ENCODE measurements around the gene MESP1.

MESP1 gene

DNA sequence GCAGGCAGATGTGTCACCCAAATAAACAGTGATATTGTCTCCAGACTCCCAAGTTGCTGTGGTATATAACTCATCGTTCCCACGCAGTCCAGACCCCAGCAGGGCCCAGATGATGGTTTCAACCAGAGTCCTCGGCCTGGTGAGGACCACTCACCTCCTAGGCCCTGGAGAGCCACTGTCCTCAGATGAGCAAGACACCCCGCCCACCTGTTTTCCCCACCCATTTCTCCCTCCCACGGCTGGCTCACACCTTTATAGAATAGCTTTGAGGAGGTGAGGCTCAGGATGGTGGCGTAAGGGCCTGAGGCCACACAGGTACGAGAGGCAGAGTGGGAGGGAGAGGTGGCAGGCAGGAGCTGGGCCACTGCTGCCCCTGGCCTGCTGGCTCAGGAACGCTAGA is 7.5 kb downstream of the MESP1 start:
- no peak for DNase-seq
- intact Hi-C loops (cut with DNase I): no loop called here

DNA sequence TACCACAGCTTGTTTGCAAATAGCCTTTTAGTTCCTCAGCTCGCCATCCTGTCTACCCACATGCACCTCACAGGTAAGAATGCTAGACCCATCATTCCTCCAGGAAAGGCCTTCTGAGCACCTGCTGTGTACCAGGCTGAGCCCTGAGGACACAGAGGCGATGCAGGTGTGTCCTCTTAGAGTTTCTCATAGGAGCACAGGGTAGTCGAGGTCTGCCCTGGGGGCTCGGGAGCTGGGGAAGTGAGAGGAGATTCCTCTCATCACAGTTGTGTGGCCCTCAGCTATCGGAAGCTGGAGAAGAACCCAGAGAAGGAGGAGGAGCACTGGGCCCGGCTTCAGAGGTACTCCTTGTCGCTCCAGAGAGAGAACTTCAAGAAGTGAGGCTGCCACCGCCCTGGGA is 8.0 kb downstream of the MESP1 start:
- intact Hi-C loops (cut with DNase I): no loop called here
- no peak for DNase-seq

DNA sequence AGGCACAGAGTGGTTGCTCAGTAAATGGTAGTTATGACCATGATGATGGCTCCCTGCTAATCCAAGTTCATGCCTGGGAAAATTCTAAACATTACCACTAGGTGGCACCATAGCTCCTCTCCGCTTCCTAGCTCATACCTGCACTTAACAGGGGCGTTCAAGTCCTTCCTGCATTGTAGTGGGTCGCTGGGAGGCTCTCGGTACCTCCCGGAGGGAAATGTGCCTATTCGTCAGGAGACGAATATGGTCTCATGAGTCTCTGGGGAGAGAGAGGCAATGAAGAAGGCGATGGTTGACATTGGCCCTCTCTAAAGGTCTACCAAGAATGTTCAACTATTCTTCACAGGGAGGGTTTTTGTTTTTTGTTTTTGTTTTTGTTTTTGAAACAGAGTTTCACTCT is 10.9 kb downstream of the MESP1 start:
- DNase-seq: peak in 28 of 42 donors; percentile 27 to 84 (median 62)
- intact Hi-C loops (cut with DNase I): no loop called here

DNA sequence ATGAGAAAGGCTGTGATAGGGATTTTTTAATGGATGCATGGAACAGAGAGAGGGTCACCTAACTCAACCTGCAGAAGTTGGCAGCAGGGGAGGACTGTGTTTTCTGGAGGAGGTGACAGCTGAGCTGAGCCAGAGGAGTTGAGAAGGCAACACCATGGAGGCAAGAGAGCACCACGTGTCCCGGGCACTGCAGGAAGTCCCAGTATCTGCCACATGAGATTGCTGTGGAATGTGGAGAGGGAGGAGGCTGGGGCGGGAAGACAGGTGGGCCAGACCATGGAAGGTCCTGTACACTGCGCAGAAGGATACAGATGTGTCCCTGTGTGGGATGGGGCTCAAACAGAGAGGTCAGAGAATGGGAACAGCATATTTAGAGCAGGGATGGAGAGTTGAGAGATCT is 15.3 kb downstream of the MESP1 start:
- intact Hi-C loops (cut with DNase I): no loop called here
- no peak for DNase-seq

DNA sequence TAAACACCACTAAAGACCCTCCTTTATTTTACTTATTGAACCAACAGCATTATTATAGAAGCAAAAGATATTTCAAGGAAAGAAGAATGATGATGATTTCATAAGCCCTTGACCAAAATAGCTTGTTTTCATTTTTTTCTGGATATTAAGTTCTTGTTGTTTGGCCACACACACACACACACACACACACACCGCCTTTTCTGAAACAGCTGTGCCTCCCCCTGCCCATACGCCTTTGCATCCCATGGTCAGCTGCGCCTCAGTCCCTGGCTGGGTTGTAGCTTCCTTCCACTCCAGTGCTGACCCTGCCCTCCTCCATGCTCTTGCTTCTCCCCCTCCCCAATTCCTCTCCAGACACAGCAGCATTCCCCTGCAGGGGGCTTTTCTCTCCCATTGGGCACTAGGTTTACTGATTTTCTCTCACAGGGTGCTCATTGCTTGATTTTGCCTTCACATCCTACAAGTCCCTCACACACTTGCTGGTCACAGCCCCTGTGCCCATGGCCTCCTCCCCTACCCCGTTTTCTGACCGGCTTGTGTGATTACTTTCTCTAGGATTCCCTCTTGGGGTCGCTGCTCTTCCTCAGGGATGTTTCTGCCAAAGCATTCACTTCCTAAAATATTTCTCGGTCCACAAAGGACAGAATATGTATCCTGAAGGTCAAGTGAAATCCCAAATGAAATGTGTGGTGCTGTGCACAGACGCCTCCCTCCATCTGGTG is 18.4 kb downstream of the MESP1 start:
- DNase-seq: peak in 1 of 42 donors; percentile 14
- intact Hi-C loops (cut with DNase I): no loop called here

DNA sequence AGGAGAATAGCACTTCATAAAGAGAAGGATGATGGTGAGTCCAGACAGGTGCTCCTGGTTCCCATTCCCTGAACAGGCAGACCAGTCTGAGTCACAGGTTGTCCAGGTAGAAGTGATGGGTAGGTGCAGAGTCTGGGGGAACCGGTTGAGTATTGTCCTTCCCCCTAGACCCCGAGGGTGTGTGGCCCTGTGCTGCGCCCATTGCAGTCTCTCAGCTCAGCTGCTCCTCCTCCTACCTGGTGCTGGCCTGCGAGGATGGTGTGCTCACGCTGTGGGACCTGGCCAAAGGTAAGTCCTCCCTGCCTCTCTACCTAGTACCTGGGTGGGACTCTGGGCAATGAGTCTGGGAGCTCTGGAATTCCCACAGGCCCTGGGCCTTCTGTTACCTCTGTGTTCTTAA is 19.8 kb downstream of the MESP1 start:
- intact Hi-C loops (cut with DNase I): no loop called here
- DNase-seq: peak in 1 of 42 donors; percentile 15

DNA sequence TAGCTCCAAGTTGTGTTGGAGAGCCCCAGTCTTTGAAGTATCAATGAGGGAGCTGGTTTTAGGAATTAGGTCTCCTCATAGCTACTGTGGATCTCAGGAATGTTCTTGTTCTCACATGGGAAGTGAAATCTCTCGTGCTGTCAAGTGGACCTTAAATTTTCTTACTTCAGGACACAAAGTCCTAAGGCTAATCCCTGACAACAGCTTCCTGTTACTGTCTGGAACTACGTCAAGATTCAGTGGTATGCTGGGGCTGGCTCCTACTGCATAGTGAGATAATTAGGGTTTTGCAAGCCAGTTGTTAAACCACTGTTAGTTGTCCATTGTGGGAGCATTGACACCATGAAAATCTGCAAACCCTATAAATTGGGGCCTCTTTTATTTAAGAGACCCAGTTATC is 22.8 kb downstream of the MESP1 start:
- intact Hi-C loops (cut with DNase I): no loop called here
- peak in 1 of 42 donors; percentile 1 for DNase-seq

DNA sequence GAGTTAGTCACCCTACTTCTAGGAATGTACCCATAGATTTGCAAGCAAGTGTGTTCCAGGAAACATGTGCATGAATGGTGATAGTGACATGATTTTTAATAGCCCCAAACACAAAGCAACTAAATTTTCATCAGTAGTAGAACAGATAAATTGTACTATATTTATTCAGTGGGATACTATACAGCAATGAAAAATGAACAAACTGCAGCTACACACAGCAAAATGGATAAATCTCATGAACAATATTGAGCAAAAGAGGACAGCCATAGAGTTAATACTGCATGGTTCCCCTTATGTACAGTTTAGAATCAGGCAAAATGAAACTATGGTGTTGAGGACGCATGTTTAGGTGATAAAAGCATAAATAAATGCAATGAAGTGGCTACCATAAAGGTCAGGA is 26.0 kb downstream of the MESP1 start:
- DNase-seq: no peak
- intact Hi-C loops (cut with DNase I): no loop called here

DNA sequence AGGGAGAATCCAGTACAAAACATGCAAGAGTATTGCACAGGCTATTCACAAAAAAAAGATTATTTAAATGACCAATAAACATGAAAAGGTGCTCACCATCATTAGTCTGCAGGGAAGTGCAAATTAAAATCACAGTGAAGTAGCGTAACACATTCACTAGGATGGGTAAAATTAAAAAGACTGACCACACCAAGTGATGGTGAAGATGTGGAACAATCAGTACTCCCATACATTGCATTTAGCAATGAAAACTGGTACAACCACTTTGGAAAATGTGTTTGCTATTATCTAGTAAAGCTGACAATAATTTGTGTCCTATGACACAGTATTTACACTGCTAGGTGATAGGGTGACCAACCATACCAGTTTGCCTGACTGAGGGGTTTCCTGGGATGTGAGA is 26.4 kb downstream of the MESP1 start:
- intact Hi-C loops (cut with DNase I): no loop called here
- no peak for DNase-seq

DNA sequence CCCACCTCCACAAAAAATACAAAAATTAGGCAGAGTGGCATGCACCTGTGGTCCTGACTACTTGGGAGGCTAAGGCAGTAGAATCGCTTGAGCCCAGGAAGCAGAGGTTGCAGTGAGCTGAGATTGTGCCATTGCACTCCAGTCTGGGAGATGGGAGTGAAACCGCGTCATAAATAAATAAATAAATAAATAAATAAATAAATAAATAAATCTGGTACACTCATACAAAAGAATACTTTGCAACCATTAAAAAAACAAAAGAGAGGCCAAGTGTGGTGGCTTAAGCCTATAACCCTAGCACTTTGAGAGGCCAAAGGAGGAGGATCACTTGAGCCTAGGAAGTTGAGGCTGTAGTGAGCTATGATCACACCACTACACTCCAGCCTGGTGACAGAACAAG is 28.0 kb downstream of the MESP1 start:
- DNase-seq: no peak
- intact Hi-C loops (cut with DNase I): no loop called here

DNA sequence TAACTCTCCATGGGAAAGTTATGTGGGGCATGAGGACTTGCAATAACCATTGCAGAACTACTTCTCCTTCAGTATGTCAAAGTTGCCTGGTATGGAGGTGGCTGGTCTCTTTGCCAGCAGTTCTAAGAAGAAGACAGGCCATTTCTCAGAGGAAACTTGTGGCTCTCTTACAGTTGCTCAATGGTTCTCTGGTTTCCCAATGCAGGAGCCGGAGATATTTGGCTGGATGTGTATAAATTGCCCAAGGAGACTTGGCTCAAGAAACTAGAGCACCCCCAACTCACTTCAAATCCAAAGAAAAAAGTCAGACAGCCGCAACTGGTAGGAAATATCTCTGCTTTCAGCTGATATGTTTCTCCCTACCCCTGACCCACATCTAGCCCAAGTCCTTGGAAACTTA is 36.3 kb downstream of the MESP1 start:
- DNase-seq: no peak
- intact Hi-C loops (cut with DNase I): no loop called here

DNA sequence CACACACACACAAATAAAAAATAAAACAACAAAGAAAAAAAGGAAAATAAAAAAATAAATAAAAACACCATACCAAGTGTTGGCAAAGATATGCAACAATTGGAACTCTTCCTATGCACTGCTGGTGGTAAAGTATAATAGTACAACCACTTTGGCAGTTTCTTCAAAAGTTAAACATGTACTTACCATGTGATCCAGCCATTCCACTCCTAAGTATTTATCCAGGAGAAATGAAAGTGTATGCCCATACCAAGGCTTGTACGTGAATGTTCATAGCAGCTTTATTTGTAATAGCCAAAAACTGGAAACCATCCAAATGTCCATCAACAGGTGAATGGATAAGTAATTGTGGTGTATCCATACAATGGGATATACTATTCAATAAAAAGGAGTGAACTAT is 43.5 kb downstream of the MESP1 start:
- intact Hi-C loops (cut with DNase I): no loop called here
- DNase-seq: no peak

DNA sequence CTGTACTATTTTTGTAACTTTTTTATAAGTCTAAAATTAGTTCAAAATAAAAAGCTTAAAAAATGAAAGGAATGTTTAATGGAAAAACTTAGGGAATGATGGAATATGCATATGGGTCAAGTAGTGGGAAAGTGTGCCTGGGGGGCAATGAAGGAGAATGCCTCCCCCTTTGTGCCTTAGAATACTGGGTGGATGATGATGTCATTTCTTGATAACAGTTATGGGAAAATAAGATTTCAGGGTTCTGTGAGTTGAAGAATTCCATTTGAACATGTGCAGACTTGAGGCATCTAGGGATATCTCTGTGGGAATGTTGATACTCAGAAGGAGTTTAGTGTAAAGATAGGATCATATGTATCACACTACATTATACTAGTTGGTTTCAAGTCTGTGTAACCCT is 46.6 kb downstream of the MESP1 start:
- DNase-seq: no peak
- intact Hi-C loops (cut with DNase I): no loop called here
